ENCODE data around the gene FIBCD1.

FIBCD1 gene

GRCh38 chr9:130905902-130906734 lies 32.9 kb downstream of the FIBCD1 start:
- DNase-seq = no peak

GRCh38 chr9:130905125-130905901 lies 33.7 kb downstream of the FIBCD1 start:
- no peak for DNase-seq

- no peak for DNase-seq
Observed at GRCh38 chr9:130904070-130905044, 34.7 kb downstream of the FIBCD1 start.

GRCh38 chr9:130903194-130904069 lies 35.6 kb downstream of the FIBCD1 start:
- no peak for DNase-seq

- no peak for DNase-seq
Observed at GRCh38 chr9:130902204-130903185, 36.6 kb downstream of the FIBCD1 start.

- no peak for DNase-seq
Observed at GRCh38 chr9:130901498-130902203, 37.4 kb downstream of the FIBCD1 start.

- DNase-seq = no peak
Observed at GRCh38 chr9:130900701-130901497, 38.1 kb downstream of the FIBCD1 start.

GRCh38 chr9:130899051-130899748 lies 39.8 kb downstream of the FIBCD1 start:
- DNase-seq = no peak

- DNase-seq = no peak
Observed at GRCh38 chr9:130898552-130898852, 40.5 kb downstream of the FIBCD1 start.

GRCh38 chr9:130897848-130898551 lies 41.0 kb downstream of the FIBCD1 start:
- DNase-seq = no peak

GRCh38 chr9:130897105-130897751 lies 41.8 kb downstream of the FIBCD1 start:
- DNase-seq = no peak

- DNase-seq = no peak
Observed at GRCh38 chr9:130896233-130897014, 42.6 kb downstream of the FIBCD1 start, which contains the start of gene QRFP. Gene QRFP, minus strand, starts transcription at chr9:130896812. Its CDS starts 2,974 bp downstream, at chr9:130893838.

GRCh38 chr9:130895481-130896232 lies 43.4 kb downstream of the FIBCD1 start:
- no peak for DNase-seq

- no peak for DNase-seq
Observed at GRCh38 chr9:130895038-130895437, 44.0 kb downstream of the FIBCD1 start.

GRCh38 chr9:130894546-130894945 lies 44.5 kb downstream of the FIBCD1 start:
- DNase-seq = no peak

All from NCI-H2081 treated with DMSO at 0.1 percent for 48 hours (cell line).